ENCODE measurements around the gene KIF5A.

DNA sequence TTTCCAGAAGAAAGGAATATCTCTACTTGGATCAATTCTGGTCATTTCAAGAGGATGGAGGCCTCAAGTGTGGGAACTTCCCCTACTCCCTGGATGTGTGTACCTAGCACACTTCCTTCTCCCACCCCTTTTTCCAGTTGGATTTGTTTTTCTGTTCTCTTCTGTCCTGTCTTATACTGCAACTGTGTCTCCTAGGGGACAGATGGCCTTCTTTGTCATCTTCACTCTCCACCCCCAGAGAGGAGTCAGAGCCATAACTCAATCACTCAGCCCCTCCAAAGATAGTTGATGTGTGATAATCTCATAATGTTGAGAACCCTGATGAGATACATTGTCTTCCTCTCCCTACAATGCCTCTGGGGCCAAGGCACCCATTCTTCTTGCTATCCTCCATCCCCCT lies 52.7 kb downstream of the KIF5A start:
- TF ChIP-seq POLR2A (IDR thresholded peaks at IDR 0.05) (no peak), CTCF (IDR thresholded peaks at IDR 0.05) (no peak)

Measured in right lobe of liver (tissue), 4 donors.